ENCODE results near the gene OR2T2.
"Not testable (repeated sequence)": the region's sequence is repeated elsewhere in the genome, so short reads cannot be mapped to it uniquely, and the experiment has no call there.

OR2T2 gene

GRCh38 chr1:248445399-248445798, at the start of gene OR2T2:
Gene OR2T2 (plus strand): TSS chr1:248445637. CDS start chr1:248452798, 7,161 bp downstream.
- not testable (repeated sequence) for DNase-seq (ENCODE audit: low spot score)

- DNase-seq (ENCODE audit: low spot score) = no peak
Observed at GRCh38 chr1:248402748-248403147, 42.7 kb upstream of the OR2T2 start, which contains the start of gene OR2T1. Gene OR2T1 (plus strand): TSS chr1:248403048. CDS start chr1:248406148, 3,100 bp downstream.

- no peak for DNase-seq (ENCODE audit: low spot score)
Observed at GRCh38 chr1:248404024-248404423, 41.4 kb upstream of the OR2T2 start.

- no peak for DNase-seq (ENCODE audit: low spot score)
Observed at GRCh38 chr1:248406721-248407692, 38.4 kb upstream of the OR2T2 start.

- no peak for DNase-seq (ENCODE audit: low spot score)
Observed at GRCh38 chr1:248416226-248416625, 29.2 kb upstream of the OR2T2 start.

GRCh38 chr1:248417854-248418253, 27.6 kb upstream of the OR2T2 start:
- no peak for DNase-seq (ENCODE audit: low spot score)

- no peak for DNase-seq (ENCODE audit: low spot score)
Observed at GRCh38 chr1:248421384-248421783, 24.1 kb upstream of the OR2T2 start.

- DNase-seq (ENCODE audit: low spot score) = not testable (repeated sequence)
Observed at GRCh38 chr1:248427526-248428191, 17.8 kb upstream of the OR2T2 start.

GRCh38 chr1:248428192-248428533, 17.3 kb upstream of the OR2T2 start:
- DNase-seq (ENCODE audit: low spot score) = not testable (repeated sequence)

- DNase-seq (ENCODE audit: low spot score) = not testable (repeated sequence)
Observed at GRCh38 chr1:248431683-248432082, 13.8 kb upstream of the OR2T2 start.

- not testable (repeated sequence) for DNase-seq (ENCODE audit: low spot score)
Observed at GRCh38 chr1:248432201-248432600, 13.2 kb upstream of the OR2T2 start.

GRCh38 chr1:248433811-248434415, 11.5 kb upstream of the OR2T2 start:
- DNase-seq (ENCODE audit: low spot score) = not testable (repeated sequence)

GRCh38 chr1:248434913-248435312, 10.5 kb upstream of the OR2T2 start:
- not testable (repeated sequence) for DNase-seq (ENCODE audit: low spot score)

GRCh38 chr1:248436303-248436702, 9.1 kb upstream of the OR2T2 start:
- not testable (repeated sequence) for DNase-seq (ENCODE audit: low spot score)

- DNase-seq (ENCODE audit: low spot score) = not testable (repeated sequence)
Observed at GRCh38 chr1:248438668-248439067, 6.8 kb upstream of the OR2T2 start.

GRCh38 chr1:248439283-248439682, 6.2 kb upstream of the OR2T2 start:
- DNase-seq (ENCODE audit: low spot score) = not testable (repeated sequence)

- not testable (repeated sequence) for DNase-seq (ENCODE audit: low spot score)
Observed at GRCh38 chr1:248442500-248443277, 2.7 kb upstream of the OR2T2 start.

- not testable (repeated sequence) for DNase-seq (ENCODE audit: low spot score)
Observed at GRCh38 chr1:248444603-248445002, 834 bp upstream of the OR2T2 start.

GRCh38 chr1:248448409-248449074, 3.1 kb downstream of the OR2T2 start:
- not testable (repeated sequence) for DNase-seq (ENCODE audit: low spot score)

- DNase-seq (ENCODE audit: low spot score) = not testable (repeated sequence)
Observed at GRCh38 chr1:248449821-248450465, 4.5 kb downstream of the OR2T2 start.

Data from cerebellar cortex (tissue), 1 donor.